Measurements from ENCODE around the gene SF1. TPM values are rescaled to one million over a fixed set of nuclear protein-coding genes. Genes with fewer than 3 reads are reported as not detected.

SF1 gene
- total RNA-seq, 1 donor from 2014 or later: 154 TPM

DNA sequence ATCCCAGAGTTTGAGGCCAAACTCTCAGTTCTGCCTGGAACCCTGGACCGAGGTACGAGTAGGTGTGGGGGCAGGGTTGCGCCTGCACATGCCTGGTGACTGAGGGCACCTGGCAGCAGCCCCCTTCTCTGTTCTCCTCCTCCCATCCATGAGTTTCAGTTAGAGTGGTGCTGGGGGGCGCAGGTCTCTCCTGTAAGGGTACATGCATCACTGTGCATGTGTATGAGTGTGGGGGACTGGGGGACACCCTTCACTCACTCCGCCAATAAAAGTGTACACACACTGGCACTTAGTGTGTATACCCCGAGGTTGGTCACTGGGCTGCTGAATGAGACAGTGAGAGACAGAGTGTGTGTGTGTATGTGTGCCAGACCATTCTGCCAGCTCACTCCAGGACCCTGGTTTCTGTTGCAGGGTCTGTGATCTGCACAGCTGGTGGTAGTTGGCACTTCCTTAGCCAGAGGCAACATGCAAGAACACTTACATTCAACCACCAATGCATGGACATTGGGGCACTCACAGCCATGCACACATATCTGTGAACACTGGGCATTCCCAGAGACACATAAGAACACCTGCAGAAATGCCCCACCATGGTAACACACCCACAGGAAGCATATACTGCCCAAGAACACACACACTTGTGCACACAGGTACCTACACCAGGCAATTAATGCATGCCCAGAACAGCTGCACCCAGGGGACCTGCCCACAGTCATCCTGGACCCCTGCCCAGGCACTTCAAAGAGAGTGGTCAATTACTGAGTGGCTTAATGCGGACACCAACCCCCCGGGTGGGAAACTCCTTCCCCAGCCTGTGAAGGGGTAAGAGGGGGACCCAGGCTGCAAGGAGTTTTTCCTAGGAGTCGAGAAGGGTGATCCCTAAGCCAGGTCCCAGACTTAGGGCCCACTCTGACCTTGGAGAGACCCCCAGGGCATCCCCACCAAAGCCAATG, 54.2 kb downstream of the SF1 start:
- no peak for DNase-seq

DNA sequence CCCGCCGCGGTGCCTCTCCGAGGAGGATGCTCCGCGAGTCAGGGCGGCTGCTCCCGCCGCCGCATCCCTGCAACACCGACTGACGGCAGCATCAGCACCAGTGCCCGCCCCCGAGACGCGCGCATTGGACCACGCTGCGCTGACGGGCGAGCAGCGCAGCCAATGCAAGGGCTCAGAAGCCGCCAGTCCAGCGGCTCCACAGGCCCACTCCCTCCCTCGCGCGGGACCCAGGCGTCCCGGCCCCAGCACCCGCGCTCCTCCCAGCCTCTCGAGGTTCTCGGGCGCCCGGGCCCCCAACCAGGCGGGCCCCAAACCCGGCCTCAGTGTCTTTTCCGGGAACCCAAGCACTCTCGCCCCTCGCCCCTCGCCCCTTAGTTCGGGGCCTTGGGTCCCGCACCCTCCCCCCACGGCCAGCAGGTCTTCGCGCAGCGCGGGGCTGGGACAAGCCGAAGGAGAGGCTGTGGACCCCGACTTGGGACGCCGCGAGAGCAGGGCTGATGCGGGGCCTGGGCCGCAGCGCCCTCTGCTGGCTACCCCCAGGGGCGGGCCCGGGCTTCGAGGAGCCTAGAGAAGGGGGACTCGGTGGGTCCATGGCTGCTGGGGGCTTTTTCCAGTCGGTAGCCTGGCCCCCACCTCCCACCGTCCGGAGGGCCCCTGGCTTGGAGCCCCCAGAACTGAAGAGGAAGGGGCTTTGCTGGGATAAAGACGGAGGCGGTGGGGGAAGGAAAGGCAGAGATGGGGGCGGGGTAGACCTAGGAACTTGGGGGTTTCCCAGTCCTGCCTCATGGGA, 55.0 kb downstream of the SF1 start, which contains the start of gene NRXN2:
Gene NRXN2 (minus strand): TSS at position 81 of the 790 bp plus-strand sequence. CDS start 9,498 bp downstream, outside the sequence.
- DNase-seq: no peak

DNA sequence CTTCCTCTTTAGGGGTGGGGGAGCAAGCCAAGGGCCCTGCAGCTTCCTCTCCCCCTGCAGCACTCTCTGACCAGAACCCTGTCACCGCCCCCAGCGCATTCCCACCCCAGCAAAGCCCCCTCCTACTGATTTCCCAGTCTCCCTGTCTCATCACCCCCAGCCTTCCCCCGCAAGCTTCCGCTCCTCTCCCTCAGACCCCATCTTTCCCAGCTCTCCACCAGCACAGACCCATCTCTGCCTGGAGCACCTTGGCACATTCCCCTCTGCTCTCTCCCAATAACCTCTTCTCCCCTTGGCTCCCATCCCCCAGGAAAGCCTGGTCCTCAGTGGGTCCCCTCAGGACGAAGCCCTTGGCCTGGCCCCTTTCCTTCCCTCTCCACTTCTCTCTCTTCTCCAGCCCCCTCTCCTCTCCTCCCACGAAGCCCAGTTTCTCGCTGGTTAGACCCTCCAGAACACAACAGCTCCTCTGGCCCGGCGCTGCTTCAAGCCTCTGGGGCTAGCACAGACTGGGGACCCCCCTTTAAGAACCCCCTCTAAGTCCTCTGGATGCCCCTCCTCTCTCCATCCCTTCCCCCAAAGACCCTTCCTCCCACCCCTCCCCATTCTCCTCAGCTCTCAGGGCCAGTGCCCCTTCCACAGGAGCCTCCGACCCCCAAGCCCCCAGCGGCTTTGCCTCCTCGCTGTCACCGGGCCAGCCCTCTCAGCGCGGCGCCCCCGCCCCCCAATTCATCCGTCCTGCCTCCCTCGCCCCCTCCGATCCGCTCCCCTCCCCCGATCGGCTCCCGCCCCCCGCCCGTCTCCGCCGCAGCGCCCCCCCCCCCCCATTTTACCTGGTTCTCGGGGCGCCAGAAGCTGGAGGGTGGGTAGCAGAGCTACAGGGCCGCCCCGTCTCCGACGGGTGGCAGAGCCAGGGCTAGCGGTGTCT, 55.9 kb downstream of the SF1 start:
- DNase-seq: no peak

DNA sequence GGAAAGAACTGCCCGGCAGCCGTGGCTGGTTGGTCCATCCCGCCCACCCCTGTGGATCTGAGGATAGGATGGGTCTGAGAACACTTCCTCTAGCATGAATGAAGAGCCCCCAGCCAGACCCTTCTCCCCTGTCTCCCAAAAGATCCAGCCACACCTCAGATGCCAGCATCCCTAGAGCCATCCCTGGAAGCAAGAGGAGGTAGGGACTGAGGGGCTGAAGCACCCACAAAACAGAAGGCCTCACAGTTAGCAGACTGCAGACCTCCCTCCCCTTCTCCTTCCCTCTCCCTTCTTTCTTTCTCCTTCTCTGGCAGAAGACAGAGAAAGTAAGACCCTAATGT, 57.0 kb downstream of the SF1 start:
- DNase-seq: no peak

DNA sequence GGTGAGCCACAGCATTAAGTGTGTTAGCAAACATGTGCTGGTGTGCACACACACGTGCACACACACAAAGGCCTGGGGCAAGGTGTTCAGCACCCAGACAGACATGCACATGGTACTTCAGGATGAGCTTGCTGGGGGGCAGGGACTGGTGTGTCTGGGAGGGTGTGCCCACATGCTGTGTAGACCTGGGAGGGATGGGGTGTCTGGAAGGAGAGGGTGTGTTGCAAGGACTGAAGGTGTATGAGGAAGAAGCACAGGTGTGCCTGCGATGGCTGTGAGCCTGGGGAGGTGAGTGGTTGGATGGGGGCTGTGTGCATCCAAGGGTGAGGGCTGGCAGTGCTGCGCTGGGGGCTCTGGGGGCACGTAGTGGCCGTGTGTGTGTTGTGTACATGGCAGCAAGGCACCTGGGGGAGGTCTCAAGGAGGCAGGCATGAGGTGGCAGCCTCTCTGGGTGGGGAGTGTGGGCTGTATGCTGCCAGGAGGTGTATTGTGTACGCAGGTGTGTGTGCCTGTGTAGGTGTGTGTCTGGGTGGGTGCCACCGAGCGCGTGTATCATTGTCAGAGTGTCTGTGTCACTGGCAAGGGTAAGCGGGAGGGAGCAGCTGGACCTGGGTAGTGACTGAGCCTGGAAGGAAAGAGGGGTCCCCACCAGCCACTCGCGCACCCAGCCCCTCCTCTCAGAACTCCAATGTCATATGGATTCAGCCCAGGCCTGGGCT, 57.5 kb downstream of the SF1 start:
- no peak for DNase-seq

DNA sequence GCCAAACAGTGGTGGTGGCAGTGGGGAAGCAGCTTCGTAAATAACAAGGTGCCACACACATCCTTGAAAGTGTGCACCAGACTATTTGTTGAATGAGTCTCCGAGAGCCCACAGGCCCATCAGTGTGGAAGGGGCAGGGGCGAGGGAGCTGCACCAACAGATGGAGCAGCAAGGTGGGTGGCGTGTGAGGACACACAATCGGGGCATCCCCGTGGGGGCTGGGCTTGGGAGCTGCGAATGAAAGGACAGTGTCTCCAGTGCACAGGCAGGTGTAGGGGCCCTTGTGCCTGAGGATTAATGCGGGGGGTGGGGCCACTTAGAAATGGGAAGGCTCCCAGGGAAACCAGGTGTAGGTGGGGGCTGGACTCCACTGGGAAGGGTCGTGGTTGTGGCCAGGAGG, 58.2 kb downstream of the SF1 start:
- no peak for DNase-seq

DNA sequence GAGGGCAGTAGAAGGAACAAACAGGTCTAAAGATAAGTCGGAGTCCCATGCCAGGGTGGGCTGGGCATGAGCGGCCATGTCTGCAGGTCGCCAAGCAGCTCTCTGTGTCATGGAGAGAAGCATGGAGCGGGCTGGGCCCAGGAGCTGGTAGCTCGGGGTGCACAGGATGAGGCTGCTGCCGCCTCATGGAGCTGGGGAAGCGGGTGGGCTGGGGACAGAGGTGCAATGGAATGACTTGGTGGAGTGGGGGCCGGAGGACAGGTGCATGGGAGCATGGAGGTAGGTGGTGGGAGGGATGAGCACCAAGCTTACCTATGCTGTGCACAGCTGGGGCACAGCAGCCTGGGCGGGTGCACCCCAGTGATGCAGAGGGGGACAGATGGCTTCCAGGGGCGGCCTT, 58.9 kb downstream of the SF1 start:
- no peak for DNase-seq

DNA sequence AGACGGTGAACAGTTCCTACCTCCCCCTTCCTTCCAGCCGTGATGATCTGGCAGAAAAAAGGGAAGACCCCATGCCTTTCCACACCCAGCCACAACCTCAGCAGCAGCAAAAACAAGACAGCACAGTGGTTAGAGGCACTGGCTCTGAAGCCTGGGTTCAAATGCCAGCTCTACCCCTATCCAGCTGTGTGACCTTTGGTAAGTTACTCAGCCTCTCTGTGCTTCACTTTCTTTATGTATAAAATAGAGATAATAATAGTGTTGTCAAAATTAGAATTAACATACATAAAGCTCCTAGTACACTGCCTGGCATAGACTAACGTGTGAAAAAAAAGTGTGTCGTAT, 59.6 kb downstream of the SF1 start:
- DNase-seq: no peak

DNA sequence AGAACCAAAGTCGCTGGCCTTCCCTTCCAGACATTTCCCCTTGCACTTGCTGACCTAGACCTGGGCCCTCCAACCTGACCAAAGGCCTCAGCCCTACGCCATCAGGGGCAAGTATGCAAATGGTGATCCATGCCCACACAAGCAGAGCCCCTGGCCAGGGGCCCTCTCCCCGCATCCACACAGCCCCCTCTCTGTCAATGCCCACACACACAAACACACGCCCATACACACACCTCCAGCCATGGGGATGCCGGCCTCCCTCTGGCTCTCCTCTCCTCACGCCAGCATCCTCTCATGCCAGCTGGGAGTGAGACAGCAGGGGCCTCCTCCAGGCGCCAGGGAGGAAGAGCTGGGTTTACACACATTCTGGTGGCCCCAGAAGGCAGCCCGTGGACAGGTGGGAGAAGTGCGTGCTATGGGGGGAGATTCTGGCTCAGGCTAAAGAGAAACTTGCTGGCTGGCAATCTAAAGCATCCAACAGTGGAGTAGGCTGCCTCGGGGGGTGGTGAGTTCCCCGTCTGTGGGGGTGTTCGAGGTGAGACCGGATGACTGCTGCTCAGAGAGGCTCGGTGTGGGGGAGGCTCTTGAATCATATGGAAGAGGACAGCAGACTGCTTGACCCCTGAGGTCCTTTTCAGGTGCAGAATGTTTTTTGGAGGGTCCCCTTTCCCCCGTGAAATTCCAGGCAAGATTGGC, 60.1 kb downstream of the SF1 start:
- no peak for DNase-seq

DNA sequence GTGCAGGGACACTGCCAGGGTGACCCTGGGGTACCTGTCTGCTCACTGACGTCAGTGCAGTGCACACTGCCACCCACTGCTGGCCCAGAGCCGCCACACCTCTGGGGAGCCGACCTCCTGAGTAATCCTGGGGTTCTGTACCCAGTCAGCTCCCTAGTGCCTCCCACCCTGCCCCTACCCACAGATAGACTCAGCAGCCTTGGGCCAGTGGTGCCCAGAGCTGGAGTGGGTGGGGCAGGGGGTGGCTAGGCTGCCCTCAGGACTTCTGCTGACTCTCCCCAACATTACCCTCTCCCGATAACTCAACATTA, 61.1 kb downstream of the SF1 start:
- no peak for DNase-seq

DNA sequence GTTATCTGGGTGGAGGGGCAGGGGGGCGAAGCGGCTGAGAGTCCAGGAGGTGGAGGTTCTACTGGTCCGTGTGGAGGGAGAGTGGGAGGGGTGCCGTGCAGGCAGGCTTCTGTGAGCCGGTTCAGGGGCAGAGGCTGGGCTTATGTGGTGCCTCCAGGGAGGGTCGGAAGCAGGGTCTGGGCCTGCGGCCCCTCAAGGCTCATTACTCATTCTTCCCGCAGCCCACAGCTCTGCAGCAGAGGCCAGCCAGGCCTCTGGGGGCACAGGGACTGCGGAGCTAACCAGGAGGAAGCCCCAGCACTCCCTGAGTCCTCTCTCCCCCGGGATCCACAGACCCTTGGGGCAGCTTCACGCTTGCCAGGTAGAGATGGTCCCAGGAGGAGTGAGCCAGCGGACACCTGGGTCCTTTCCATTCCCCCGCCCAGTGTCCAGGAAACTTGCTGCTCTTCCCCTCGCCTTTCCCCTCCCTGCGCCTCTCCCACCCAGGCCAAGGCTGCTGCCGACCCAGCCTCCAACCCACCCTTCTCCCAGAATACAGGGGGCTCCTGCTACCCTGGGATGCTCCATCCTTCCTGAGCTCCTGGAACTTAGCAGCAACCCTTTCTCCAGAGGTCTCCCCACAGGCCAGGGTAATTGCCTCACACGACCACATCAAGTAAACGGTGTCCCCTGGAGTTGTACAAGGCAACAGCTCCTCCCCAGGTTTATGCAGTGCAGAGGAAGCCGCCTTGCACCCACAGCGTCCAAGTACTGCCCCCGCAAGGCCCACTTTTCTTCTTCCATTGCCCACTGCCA, 61.7 kb downstream of the SF1 start:
- DNase-seq: no peak

DNA sequence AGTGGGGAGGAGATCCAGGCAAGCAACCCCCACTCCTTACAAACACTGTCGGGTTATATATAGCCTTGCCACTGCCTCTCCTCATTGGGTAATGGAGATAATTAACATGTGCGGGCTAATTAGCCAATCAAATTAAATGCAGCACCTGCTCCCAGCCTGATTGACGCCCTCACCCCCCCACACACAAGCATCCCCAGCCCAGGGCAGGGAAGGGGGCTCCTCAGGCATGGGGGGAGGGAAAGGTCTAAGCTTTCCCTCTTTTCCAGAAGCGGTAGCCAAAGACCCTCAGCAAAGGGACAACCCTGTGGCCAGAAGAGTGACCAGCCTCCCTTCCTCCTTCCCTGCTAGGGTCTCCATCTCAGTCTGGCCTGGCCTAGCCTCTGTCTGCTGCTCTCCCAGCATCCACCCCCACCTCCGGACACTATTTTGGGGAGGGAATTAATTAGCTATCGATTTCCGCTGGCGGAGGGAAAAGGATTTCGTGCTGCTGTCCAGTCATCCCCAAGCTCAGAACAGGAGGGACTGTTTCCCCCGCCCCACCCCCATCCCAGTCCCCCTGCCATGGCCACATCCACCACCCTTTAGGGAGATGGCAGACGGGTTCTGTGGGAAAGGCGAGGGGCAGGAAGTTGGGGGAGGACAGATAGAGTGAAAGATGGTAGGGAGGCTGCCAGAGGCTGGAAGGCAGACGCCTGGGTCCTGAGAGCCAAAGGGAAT, 62.4 kb downstream of the SF1 start:
- no peak for DNase-seq

DNA sequence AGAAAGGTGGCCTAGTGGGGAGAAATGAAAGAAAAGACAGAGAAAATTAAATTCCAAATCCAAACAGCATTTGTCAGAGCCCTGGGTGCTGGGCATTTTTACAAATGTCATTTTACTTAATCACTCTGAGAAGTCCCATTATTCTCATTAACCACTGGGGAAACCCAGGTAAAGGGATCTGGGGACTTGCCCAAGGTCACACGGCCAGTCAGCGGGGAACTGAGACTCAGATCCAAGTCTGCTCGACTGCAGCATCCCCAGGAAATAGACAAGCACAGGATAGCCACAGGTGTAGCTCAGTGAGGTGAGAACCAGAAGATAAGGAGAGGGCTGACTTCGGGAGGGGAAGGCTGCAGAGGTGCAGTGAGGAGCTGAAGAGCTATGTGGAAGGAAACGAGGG, 63.2 kb downstream of the SF1 start:
- DNase-seq: no peak

DNA sequence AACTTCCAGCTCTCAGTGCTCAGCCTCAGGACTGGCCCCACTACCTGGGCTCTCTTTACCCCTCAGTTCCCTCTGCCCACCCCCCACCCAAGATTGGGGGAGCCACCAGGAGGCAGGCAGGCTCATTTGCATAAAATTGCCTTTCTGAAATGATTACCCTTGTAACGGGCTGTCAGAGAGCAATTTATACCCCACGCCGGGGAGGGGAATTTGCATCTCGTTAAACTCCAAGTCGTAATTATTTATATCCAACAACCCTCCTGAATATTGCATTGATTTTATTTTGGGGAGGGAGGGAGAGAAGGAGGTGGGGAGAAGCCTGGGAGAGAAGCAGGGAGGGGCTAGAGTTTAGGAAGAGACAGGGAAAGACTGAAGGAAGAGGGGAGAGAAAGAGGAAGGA, 63.7 kb downstream of the SF1 start:
- no peak for DNase-seq

Other genes starting within 250 kb of the SF1 start
- gene SLC22A11, start 222.6 kb downstream of the SF1 start, total RNA-seq: not detected
- gene SLC22A12, start 187.3 kb downstream of the SF1 start, total RNA-seq: not detected
- gene NRXN2, start 55.3 kb downstream of the SF1 start, total RNA-seq: 8.5 TPM
- 5.1 TPM for gene RASGRP2, start 34.4 kb downstream of the SF1 start, total RNA-seq
- gene PYGM, start 18.6 kb downstream of the SF1 start, total RNA-seq: 45.7 TPM
- gene MAP4K2, start 24.7 kb upstream of the SF1 start, total RNA-seq: 8.2 TPM
- gene MEN1, start 32.0 kb upstream of the SF1 start, total RNA-seq: 11.7 TPM
- 9.7 TPM for gene CDC42BPG, start 66.1 kb upstream of the SF1 start, total RNA-seq
- 27.1 TPM for gene EHD1, start 100.1 kb upstream of the SF1 start, total RNA-seq
- gene ATG2A, start 138.7 kb upstream of the SF1 start, total RNA-seq: 8.1 TPM
- 5.5 TPM for gene PPP2R5B, start 146.1 kb upstream of the SF1 start, total RNA-seq
- not detected for gene GPHA2, start 157.4 kb upstream of the SF1 start, total RNA-seq
- gene MAJIN, start 193.6 kb upstream of the SF1 start, total RNA-seq: not detected
- gene BATF2, start 218.4 kb upstream of the SF1 start, total RNA-seq: 0.20 TPM
- gene ARL2, start 235.6 kb upstream of the SF1 start, total RNA-seq: 43.3 TPM
- gene SNX15, start 248.9 kb upstream of the SF1 start, total RNA-seq: 8.6 TPM

Measured in skin of body (tissue), 2 donors.